ENCODE results near the gene DLK2. TPM values are rescaled to one million over a fixed set of nuclear protein-coding genes. Genes with fewer than 3 reads are reported as not detected.
"Not testable (repeated sequence)": the region's sequence is repeated elsewhere in the genome, so short reads cannot be mapped to it uniquely, and the experiment has no call there.

Gene DLK2
- total and polyA plus RNA-seq, 8 donors: 0.22 to 1.1 (median 0.31) TPM; not detected in 2

DNA sequence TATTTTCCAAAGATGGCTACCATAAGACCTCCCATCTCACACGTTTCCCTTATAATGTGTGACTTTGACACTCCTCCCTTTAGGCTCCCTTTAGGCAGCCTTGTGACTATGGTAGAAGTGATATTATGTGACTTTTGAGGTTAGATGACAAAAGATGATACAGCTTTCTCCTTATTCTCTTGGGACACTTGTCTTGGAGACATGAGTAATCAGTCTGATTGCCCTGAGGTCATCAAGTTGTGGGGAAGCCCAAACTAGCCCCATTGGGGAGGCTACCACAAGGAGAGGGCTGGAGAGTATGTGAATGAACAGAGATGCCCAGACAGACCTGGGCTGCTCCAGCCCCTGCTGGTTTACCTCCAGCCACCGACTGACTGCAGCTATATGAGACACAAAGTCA, 10.6 kb upstream of the DLK2 start:
- H3K27ac ChIP-seq: no peak overlapping the region
- H3K36me3 ChIP-seq: no peaks in the 10 kb centered on the region
- ATAC-seq: no peak
- no peaks in the 10 kb centered on the region for H3K9me3 ChIP-seq
- H3K27me3 ChIP-seq: peaks cover 0 to 4% (median 0%) of the 10 kb centered on the region in 4 donors
- WGBS, 2 donors: 41 to 46% methylated on average over 2 of the region's 2 CpGs
- intact Hi-C loops (cut with DNase I): no loop called here
- H3K4me3 ChIP-seq: no peak overlapping the region
- no peak for FAIRE-seq
- TF ChIP-seq, protein P1, sequence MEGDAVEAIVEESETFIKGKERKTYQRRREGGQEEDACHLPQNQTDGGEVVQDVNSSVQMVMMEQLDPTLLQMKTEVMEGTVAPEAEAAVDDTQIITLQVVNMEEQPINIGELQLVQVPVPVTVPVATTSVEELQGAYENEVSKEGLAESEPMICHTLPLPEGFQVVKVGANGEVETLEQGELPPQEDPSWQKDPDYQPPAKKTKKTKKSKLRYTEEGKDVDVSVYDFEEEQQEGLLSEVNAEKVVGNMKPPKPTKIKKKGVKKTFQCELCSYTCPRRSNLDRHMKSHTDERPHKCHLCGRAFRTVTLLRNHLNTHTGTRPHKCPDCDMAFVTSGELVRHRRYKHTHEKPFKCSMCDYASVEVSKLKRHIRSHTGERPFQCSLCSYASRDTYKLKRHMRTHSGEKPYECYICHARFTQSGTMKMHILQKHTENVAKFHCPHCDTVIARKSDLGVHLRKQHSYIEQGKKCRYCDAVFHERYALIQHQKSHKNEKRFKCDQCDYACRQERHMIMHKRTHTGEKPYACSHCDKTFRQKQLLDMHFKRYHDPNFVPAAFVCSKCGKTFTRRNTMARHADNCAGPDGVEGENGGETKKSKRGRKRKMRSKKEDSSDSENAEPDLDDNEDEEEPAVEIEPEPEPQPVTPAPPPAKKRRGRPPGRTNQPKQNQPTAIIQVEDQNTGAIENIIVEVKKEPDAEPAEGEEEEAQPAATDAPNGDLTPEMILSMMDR (IDR thresholded peaks at IDR 0.05): no peak
- no peak for DNase-seq
- H3K4me1 ChIP-seq: no peaks in the 10 kb centered on the region

DNA sequence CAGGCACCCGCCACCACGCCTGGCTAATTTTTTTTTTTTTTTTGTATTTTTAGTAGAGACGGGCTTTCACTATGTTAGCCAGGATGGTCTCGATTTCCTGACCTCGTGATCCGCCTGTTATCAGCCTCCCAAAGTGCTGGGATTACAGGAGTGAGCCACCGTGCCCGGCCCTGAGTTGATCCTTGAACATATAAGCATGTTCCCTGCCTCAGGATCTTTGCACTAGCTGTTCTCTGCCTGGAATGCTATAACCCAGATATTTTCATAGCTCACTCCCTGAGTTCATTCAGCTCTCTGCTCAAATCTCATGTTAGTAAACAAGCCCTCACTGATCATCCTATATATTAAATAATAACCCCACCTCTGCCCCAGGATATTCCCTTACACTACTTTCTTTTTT, 9.0 kb upstream of the DLK2 start:
- FAIRE-seq: no peak
- Histone ChIP-seq H3K27me3 (peaks cover 0 to 7% (median 0%) of the 10 kb centered on the region in 4 donors), H3K4me1 (no peaks in the 10 kb centered on the region), H3K27ac (no peak overlapping the region), H3K9me3 (no peaks in the 10 kb centered on the region), H3K4me3 (no peak overlapping the region), H3K36me3 (no peaks in the 10 kb centered on the region)
- intact Hi-C loops (cut with DNase I): no loop called here
- 61 to 75% methylated on average over 8 of the region's 8 CpGs for WGBS, 2 donors
- no peak for ATAC-seq
- TF ChIP-seq, protein P1 (IDR thresholded peaks at IDR 0.05): no peak
- DNase-seq: no peak

DNA sequence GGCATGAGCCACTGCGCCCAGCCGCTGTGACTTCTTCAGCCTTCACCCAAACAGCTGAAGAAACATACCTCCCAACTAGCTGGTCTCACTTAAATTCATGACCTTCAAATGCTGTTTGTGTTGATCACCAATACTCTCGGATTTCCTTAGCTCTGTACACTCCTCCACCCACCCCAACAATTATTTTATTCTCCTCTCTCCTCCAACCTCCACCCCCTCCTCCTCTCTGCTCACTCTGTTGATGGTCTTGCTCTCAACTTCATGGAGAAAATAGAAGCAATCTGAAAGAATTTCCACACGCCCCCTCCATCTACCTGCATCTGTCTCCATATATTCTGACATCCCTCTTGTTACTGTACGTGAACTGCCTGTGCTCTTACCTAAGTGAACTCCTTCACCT, 6.6 kb upstream of the DLK2 start:
- WGBS, 2 donors: 34 to 38% methylated on average over 5 of the region's 5 CpGs
- no peaks in the 10 kb centered on the region for H3K4me1 ChIP-seq
- TF ChIP-seq, protein P1 (IDR thresholded peaks at IDR 0.05): no peak
- no peaks in the 10 kb centered on the region for H3K9me3 ChIP-seq
- H3K27me3 ChIP-seq: peaks cover 0 to 9% (median 0%) of the 10 kb centered on the region in 4 donors
- H3K4me3 ChIP-seq: no peak overlapping the region
- H3K36me3 ChIP-seq: no peaks in the 10 kb centered on the region
- H3K27ac ChIP-seq: no peak overlapping the region
- DNase-seq (no peak), FAIRE-seq (no peak), ATAC-seq (no peak)
- intact Hi-C loops (cut with DNase I): no loop called here

DNA sequence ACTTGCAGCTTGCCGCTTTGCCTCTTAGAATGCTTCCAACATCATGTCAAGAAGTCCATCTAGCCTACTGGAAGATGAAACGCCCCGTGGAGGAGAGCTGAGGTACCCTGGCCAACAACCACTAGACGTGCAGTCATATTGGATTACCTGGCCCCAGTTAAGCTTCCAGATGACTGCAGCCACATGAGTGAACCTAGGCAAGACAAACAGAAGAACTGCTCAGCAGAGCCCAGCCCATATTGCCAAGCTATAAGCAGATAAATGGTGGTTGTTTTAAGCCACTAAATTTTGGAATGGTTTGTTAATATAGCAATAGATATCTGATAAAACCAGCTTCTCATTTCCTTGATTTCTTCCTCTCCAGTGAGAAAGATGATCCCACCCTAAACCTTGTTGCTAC, 4.7 kb upstream of the DLK2 start:
- Histone ChIP-seq H3K27me3 (peaks cover 0 to 10% (median 0%) of the 10 kb centered on the region in 4 donors), H3K27ac (no peak overlapping the region), H3K9me3 (no peaks in the 10 kb centered on the region), H3K4me1 (peaks cover 0 to 3% (median 0%) of the 10 kb centered on the region in 3 donors), H3K4me3 (no peak overlapping the region), H3K36me3 (no peaks in the 10 kb centered on the region)
- TF ChIP-seq, protein P1 (IDR thresholded peaks at IDR 0.05): no peak
- 64 to 76% methylated on average over 4 of the region's 4 CpGs for WGBS, 2 donors
- intact Hi-C loops (cut with DNase I): no loop called here
- DNase-seq (peak in 1 of 6 donors; percentile 2), FAIRE-seq (no peak), ATAC-seq (no peak)

DNA sequence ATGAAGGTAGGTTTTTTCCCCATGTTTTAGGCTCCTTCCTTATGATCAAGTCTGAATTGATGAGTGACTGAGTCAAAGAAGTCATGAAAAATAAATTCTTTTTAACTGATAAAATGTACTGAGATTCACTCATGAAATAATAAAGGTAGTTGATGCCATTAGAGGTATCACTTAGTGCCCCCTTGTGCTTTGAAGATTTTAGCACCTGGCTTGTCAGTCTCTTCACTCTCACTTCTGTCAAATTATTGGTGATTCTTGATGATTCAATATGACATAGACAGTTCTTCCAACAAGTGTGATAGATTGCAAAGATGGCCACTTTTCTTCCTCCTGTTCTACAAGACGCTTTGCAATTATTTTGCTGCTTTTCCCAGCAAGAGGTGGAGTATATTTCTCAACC, 4.2 kb upstream of the DLK2 start:
- FAIRE-seq (no peak), ATAC-seq (no peak), DNase-seq (no peak)
- Histone ChIP-seq H3K27ac (no peak overlapping the region), H3K4me1 (peaks cover 0 to 3% (median 0%) of the 10 kb centered on the region in 3 donors), H3K4me3 (no peak overlapping the region), H3K36me3 (no peaks in the 10 kb centered on the region), H3K9me3 (no peaks in the 10 kb centered on the region), H3K27me3 (peaks cover 0 to 10% (median 0%) of the 10 kb centered on the region in 4 donors)
- WGBS, 2 donors: 64 to 67% methylated on average over 1 of the region's 1 CpG
- intact Hi-C loops (cut with DNase I): loop anchor here in 1 of 3 donors (10.0 kb wide), 1 partner anchor 45 kb away; no protein-coding TSS in a partner anchor
- TF ChIP-seq, protein P1 (IDR thresholded peaks at IDR 0.05): no peak

DNA sequence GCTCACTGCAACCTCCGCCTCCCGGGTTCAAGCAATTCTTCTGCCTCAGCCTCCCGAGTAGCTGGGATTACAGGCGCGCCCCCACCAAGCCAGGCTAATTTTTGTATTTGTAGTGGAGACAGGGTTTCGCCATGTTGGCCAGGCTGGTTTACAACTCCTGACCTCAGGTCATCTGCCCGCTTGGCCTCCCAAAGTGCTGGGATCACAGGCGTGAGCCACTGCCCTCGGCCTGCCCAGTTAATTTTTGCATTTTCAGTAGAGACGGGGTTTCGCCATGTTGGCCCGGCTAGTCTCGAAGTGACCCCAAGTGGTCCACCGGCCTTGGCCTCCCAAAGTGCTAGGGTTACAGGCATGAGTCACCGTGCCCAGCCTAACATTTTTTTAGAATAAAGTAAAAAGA, 2.8 kb upstream of the DLK2 start:
- not testable (repeated sequence) for H3K4me3 ChIP-seq, H3K36me3 ChIP-seq, FAIRE-seq, ATAC-seq, H3K4me1 ChIP-seq, H3K27ac ChIP-seq, H3K9me3 ChIP-seq
- WGBS, 2 donors: 88 to 89% methylated on average over 15 of the region's 15 CpGs
- intact Hi-C loops (cut with DNase I): loop anchor here in 1 of 3 donors (10.0 kb wide), 1 partner anchor 47 kb away; no protein-coding TSS in a partner anchor
- peaks cover 0 to 10% (median 0%) of the 10 kb centered on the region in 4 donors for H3K27me3 ChIP-seq
- peak in 1 of 6 donors; percentile 19 for DNase-seq

Measured in pancreas (tissue), 10 donors.